ENCODE data around the gene SCFD2. TPM values are rescaled to one million over a fixed set of nuclear protein-coding genes. Genes with fewer than 3 reads are reported as not detected.
A peak's percentile ranks its signal among the peaks of the same experiment; 100 is the strongest.

Gene SCFD2
- 8.8 and 10.2 TPM in 2 replicates for total RNA-seq (2021; fragmentation: NEBNext Ultra II Directional; extraction: Animal tissue kit (Norgen Biotek cat#: 25700))
- polyA plus RNA-seq (2011; rRNA removed): 6.2 and 10.0 TPM in 2 replicates
- 8.7 TPM for polyA plus RNA-seq (2011; cell fraction: cytosol; rRNA removed)
- polyA plus RNA-seq (2011; cell fraction: nucleus; rRNA removed): 13.6 TPM
- polyA plus RNA-seq (2012, experiment 1 of 2): 8.3 to 10.5 TPM (median 8.9 TPM) in 4 replicates
- polyA plus RNA-seq (2012, experiment 2 of 2): 4.5 TPM
- polyA plus RNA-seq (2013, experiment 1 of 2): 6.5 TPM
- polyA plus RNA-seq (2013, experiment 2 of 2): 5.9 TPM
- polyA minus RNA-seq (2011; rRNA and poly(A)+ RNA removed): 27.8 and 31.7 TPM in 2 replicates
- 7.2 TPM for polyA minus RNA-seq (2011; cell fraction: cytosol; rRNA and poly(A)+ RNA removed)
- 42.7 TPM for polyA minus RNA-seq (2011; cell fraction: nucleus; rRNA and poly(A)+ RNA removed)
- long read RNA-seq, experiment 1, partial matches to known transcripts: 0 of 4 reads
- long read RNA-seq, experiment 1, other reads (novel, unspliced or antisense): 4 of 4 reads
- long read RNA-seq, experiment 2: 0 reads

- Histone ChIP-seq H2AFZ (ENCODE audit: low read length) (peak within 1 kb of the TSS; percentile 95), H3K4me2 (ENCODE audit: insufficient read depth in 1 of 2, low read depth in 2 of 2, low read length in 2 of 2) (peak within 1 kb of the TSS; percentile 78 to 97), H3K27me3 (replicated peaks in 1 of 4; ENCODE audit: control insufficient read depth in 3 of 4, extremely low read depth in 1 of 4, insufficient read depth in 3 of 4, low read length in 3 of 4) (peaks cover 2 to 8% (median 3%) of the 10 kb centered on the region in 4 experiments; a peak in 5 of 7 replicates), H3K23me2 (ENCODE audit: low read depth, low read length) (peaks cover 13% of the 10 kb centered on the region; the same call in 1 of the 2 replicates), H3K79me1 (ENCODE audit: low read depth, low read length) (no peaks in the 10 kb centered on the region), H4K91ac (replicated peaks; ENCODE audit: insufficient read length, low read length) (no peak within 1 kb of the TSS), H4K8ac (ENCODE audit: extremely low read depth, insufficient read depth, low read length) (peak within 1 kb of the TSS; percentile 39), H4K5ac (ENCODE audit: insufficient read length, low read depth, low read length) (no peak within 1 kb of the TSS), H3K56ac (replicated peaks; ENCODE audit: insufficient read length, low read depth, low read length) (no peak within 1 kb of the TSS), H3K23ac (ENCODE audit: insufficient read length) (no peak within 1 kb of the TSS), H2BK20ac (ENCODE audit: low read length) (no peak within 1 kb of the TSS), H3K4ac (replicated peaks; ENCODE audit: insufficient read length, low read depth, low read length) (no peak within 1 kb of the TSS), H2BK12ac (ENCODE audit: low read depth, low read length) (no peak within 1 kb of the TSS), H2BK15ac (ENCODE audit: low read length) (no peak within 1 kb of the TSS), H2AK5ac (ENCODE audit: low read depth, low read length) (no peak within 1 kb of the TSS), H2BK120ac (replicated peaks; ENCODE audit: low read depth, low read length) (no peak within 1 kb of the TSS), H3K4me1 (replicated peaks in 1 of 4; ENCODE audit: control insufficient read depth in 3 of 4, insufficient read depth in 4 of 4, low read length in 3 of 4) (0 out of 7 replicates have a peak, but pooled peaks cover 0 to 2% (median 0%) of the 10 kb centered on the region in 4 experiments), H4K20me1 (replicated peaks in 1 of 2; ENCODE audit: control insufficient read depth in 1 of 2, insufficient read depth in 2 of 2, low read length in 2 of 2) (no peaks in the 10 kb centered on the region), H3K9ac (replicated peaks in 1 of 4; ENCODE audit: extremely low read depth in 1 of 4, low read depth in 3 of 4, low read length in 3 of 4) (peak within 1 kb of the TSS in 3 of 4 experiments; percentile 6 to 48 (median 14); a peak in 4 of 7 replicates), H3K79me2 (ENCODE audit: control insufficient read depth in 1 of 2, insufficient read depth in 2 of 2, low read length in 2 of 2) (no peaks in the 10 kb centered on the region), H3K9me3 (ENCODE audit: insufficient read depth in 2 of 2, low read depth in 1 of 2, low read length in 1 of 2) (no peaks in the 10 kb centered on the region), H3K18ac (ENCODE audit: extremely low read depth, low read length) (no peak within 1 kb of the TSS), H3K36me3 (ENCODE audit: control insufficient read depth in 2 of 4, insufficient read depth in 4 of 4, low read length in 3 of 4) (no peaks in the 10 kb centered on the region), H3K27ac (ENCODE audit: low read depth, low read length) (no peak within 1 kb of the TSS), H2BK5ac (ENCODE audit: low read depth, low read length) (no peak within 1 kb of the TSS), H3K4me3 (ENCODE audit: extremely low read depth in 1 of 4, insufficient read depth in 2 of 4, low read depth in 3 of 4, low read length in 4 of 4) (peak within 1 kb of the TSS; percentile 74 to 99 (median 97)), H3K14ac (ENCODE audit: insufficient read length) (no peak within 1 kb of the TSS)
- POLR2A ChIA-PET (ENCODE audit: partially characterized antibody): no interaction called here
- FAIRE-seq (peak; percentile 76), DNase-seq (ENCODE audit: low read depth in 1 of 2, low spot score in 2 of 2) (peak; percentile 82 to 97)
- 1% methylated on average over 51 of the region's 51 CpGs; no CpG with 5 or more reads in 1 of the 2 experiments for WGBS, 2 experiments (ENCODE audit: extremely low coverage in 1 of 2, insufficient coverage in 1 of 2, insufficient read length in 1 of 2, insufficient replicate concordance in 2 of 2, low coverage in 1 of 2, low lambda C conversion rate in 2 of 2, missing lambda C conversion rate in 1 of 2)
- CTCF ChIA-PET (ENCODE audit: partially characterized antibody): interaction anchor here (0.9 to 1.2 kb wide), 2 partner anchors 22 to 349 kb away, joined by 3 to 5 read pairs; no protein-coding TSS in a partner anchor
- TF ChIP-seq ATF2 (IDR thresholded peaks at IDR 0.05; ENCODE audit: low read length): no peak
Observed at GRCh38 chr4:53365486-53366300, at the start of gene SCFD2. SCFD2 (minus strand) TSS chr4:53366061.

All from H1 (cell line).